GM12801 (cell line): ENCODE measurements around the gene AMT.

Experiments used
- TF ChIP-seq, protein P1 (sequence below): IDR thresholded peaks from one replicate; pipeline ENCODE4 v1.5.1; 2011; ENCODE audit warnings: control low read depth; ENCODE audit not compliant: insufficient read length; ENCODE audit errors: extremely low read depth

AMT gene, protein sequence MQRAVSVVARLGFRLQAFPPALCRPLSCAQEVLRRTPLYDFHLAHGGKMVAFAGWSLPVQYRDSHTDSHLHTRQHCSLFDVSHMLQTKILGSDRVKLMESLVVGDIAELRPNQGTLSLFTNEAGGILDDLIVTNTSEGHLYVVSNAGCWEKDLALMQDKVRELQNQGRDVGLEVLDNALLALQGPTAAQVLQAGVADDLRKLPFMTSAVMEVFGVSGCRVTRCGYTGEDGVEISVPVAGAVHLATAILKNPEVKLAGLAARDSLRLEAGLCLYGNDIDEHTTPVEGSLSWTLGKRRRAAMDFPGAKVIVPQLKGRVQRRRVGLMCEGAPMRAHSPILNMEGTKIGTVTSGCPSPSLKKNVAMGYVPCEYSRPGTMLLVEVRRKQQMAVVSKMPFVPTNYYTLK

DNA sequence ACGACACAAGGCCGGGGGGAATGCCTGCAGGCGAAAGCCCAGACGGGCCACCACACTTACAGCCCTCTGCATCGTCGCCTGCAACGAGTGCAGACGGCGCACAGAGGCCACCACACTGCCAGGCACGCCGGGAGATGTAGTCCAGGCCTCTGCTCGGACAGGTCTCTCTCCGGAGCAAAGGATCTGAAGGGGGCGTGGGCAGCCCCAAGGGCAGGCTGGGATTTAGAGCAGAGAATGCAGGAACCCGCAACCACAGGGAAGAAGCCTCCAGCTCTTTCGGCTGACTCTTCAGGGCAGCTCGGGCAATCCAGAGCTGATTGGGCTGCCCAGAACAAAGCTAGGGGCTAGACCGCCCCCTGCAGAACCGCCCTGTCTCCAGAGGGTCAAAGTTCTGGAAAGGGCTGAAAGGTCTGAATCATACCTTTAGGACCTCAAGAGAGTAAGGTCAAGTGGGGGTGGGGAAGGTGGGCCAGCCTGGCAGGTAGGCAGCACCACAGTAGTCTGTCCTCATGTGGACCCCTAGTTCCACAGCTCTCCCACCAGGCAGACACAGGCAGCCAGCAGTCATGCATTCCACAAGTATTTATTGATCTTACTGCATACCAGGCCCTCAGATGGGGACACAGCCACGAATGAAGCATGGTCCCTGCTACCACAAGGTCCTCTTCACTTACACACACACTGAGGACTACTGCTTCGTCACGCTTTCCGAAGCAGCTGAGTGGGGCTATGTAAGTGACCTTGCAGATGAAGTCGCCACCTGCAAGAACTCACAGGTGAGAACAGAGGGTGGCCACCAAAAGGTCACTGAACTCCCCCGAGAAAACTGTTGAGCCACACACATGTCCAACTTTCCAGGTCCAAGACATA is at the start of gene AMT:
Gene AMT (minus strand): TSS at position 95 of the 870 bp plus-strand sequence. CDS start 23 bp downstream, at position 72.
- TF ChIP-seq, protein P1, sequence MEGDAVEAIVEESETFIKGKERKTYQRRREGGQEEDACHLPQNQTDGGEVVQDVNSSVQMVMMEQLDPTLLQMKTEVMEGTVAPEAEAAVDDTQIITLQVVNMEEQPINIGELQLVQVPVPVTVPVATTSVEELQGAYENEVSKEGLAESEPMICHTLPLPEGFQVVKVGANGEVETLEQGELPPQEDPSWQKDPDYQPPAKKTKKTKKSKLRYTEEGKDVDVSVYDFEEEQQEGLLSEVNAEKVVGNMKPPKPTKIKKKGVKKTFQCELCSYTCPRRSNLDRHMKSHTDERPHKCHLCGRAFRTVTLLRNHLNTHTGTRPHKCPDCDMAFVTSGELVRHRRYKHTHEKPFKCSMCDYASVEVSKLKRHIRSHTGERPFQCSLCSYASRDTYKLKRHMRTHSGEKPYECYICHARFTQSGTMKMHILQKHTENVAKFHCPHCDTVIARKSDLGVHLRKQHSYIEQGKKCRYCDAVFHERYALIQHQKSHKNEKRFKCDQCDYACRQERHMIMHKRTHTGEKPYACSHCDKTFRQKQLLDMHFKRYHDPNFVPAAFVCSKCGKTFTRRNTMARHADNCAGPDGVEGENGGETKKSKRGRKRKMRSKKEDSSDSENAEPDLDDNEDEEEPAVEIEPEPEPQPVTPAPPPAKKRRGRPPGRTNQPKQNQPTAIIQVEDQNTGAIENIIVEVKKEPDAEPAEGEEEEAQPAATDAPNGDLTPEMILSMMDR = no peak

DNA sequence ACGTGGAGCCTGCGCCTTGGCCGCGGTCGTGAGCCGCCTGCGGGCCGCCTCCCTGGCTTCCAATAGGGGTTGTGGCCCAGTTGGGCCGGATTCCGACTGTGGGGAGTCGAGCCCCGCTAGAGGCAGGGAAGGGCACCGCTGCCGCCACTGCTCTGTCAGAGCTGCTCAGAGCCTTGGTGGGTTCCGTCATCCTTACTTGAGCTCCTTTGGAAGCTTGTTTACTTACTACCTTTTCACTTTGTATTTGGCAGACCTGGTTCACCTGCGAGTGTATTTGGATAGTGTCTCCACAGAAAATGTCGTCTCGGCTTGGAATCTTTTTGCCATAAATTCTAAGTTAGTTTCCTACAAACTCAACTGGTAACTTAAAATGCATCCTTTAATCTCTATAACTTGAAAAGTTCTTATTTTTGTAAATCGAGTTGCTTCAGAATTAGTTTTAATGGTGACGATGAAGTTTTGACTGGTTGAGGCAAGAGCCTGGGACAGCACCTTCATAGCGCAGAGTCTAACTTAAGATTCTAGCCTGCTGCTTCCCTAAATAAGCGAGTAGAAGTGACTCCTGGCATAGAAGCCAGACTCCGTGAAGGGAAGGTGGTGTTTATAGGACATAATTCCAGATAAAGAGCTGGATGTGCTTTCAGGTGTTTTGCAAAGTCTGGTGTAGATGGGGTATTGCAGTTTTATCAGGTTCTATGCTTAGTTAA is 48.6 kb upstream of the AMT start:
- TF ChIP-seq, protein P1 = no peak

DNA sequence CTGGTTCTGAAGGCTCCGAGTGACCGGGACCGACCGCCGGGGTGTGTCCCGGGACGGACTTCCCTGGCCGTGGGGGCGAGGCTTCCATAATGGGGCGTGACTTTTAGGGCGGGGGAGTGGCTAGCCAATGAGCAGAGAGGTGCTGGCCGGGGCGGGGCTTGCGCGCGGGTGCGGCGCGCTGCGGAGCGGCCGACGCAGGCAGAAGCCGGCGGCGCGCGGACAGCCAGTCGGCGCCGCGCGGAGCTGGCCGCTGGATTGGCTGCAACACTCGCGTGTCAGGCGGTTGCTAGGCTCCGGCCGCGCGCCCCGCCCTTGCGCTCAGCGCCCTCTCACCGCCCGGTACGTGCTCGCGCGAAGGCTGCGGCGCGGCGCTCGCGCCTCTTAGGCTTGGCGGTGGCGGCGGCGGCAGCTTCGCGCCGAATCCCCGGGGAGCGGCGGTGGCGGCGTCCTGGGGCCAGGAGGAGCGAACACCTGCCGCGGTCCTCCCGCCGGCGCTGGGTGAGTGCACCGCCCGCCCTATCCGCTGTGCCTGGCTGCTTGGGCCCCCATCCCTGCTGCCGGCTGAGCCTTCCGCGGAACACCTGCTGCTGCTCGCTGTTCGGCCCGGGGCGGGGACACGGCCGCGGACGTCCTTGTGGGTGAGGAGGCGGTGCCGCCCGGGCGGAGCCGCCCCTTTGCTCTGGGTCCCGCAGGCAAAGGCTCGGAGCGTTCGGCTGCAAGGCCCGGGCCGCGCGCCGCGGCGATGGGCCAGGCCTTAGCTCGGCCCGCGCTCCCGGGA is 47.9 kb upstream of the AMT start, which contains the start of gene DAG1:
Gene DAG1 (plus strand): TSS at position 332 of the 778 bp plus-strand sequence. CDS start 40,268 bp downstream, outside the sequence.
- TF ChIP-seq, protein P1 = no peak

DNA sequence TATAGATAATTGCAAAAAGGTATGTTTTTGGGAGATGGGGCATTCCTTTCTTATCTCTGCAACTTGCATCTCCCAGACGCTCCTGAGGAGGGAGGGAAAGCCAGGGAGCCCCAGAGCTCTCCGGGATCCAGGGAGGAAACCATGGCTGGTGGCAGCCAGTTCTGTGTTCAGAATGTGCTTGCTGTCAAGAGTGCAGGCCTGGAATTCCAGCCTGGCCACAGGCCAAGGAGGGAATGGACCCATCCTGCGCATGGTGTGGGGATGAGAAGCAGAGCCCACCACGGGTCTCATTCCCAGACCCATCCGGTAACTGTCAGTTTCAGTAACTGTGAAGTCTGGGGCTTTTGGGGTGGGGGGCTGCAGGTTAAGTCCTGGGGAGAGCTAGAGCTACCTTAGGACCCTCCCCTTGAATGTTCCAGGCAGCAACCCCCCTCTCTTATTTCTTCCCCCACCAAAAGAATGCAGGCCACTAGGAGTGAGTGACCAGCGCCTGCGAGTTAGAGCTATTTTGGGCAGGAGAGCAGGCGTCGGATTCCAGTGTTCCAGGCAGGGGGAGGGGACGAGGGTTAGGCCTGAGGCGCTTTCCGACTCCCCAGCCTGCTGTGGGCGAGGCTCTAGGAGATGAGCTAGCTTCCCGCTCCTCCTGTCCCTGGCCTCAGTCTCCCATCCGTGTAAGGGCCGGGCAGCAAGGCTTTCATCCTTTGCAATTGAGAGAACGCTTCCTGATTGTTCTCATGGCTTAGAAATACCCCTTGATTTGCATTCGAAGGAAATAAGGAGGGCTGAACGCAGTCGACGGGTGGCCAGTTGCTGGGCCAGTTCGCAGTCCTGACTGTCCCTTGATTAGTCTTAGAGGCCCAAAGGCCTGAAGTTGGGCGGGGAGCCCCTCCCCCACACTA is 47.0 kb upstream of the AMT start:
- TF ChIP-seq, protein P1 = no peak

DNA sequence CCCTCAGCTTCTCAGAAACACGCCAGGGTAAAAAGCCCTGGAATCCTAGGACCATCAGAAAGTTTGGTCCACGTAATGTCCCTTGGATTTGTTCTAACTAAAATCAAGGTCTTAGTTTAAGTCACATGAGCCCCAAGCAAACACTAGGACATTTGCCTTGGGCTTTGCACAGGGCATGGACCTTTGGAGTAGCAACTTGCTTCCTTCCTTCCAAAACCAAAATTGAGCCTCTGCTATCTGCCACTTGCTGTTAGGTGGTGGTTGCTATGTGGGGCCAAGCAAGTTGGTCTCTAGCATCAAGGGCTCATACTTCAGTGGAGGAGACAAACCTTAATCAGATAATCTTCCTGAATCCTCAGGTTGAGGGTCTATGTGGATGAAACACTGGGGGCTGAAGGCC is 43.8 kb upstream of the AMT start:
- TF ChIP-seq, protein P1 = no peak

DNA sequence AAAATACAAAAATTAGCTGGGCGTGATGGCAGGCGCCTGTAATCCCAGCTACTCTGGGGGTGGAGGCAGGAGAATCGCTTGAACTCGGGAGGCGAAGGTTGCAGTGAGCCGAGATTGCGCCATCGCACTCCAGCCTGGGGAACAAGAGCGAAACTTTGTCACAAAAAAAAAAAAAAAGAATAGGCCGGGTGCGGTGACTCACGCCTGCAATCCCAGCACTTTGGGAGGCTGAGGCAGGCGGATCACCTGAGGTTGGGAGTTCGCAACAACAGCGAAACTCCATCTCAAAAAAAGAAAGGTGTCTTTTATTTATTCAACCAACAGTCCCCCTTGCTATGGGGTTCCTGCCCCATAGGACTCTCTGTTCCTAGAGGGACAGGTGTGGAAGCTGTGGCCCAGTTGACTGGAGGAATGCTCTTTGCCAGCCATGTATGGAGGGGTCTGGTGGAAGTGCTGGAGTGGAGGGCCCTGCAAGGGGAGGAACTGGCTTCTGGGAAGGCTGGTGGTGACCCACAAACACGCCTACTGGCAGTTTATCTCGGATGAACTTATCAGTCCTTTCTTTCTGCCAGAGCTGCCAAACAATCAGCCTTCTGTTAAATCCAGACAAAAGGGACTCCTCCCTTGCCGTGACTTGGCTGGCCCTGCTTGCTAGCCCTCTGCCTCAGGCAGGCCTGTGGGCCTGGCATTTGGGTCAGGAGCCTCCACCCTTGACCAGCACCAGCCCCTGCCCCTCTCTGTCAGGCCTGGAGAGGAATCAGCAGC is 43.2 kb upstream of the AMT start:
- TF ChIP-seq, protein P1 = no peak
